Measurements from ENCODE around the gene TGOLN2.

TGOLN2 gene

DNA sequence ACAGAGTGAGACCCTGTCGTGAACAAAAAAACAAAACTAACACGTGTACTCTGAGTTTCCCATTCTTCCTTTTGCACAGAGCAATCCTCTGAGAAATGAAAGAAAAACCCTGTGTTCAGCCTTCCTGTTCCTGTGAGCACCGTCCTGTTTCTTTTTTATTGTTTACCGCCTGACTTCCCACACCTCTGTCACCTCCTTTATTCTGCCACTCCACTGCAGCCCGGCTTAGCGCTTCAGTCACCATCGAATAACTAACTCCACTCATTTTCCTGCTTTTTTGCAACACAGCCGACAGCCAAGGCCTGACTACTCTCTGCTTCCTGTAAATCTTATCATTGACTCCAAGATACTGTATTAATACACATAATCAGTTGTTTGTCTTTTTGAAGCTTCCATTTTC, 40.9 kb downstream of the TGOLN2 start:
- Histone ChIP-seq H3K4me1 (ENCODE audit: control insufficient read depth, insufficient read depth, low read length) (peaks cover 2% of the 10 kb centered on the region), H3K27ac (ENCODE audit: low read depth, low read length) (no peak overlapping the region), H3K27me3 (ENCODE audit: control insufficient read depth, insufficient read depth, low read length) (no peaks in the 10 kb centered on the region), H3K36me3 (ENCODE audit: control insufficient read depth, insufficient read depth, low read length) (no peaks in the 10 kb centered on the region), H3K9ac (ENCODE audit: low read length) (no peak overlapping the region), H3K4me3 (ENCODE audit: low read length) (no peak overlapping the region)

DNA sequence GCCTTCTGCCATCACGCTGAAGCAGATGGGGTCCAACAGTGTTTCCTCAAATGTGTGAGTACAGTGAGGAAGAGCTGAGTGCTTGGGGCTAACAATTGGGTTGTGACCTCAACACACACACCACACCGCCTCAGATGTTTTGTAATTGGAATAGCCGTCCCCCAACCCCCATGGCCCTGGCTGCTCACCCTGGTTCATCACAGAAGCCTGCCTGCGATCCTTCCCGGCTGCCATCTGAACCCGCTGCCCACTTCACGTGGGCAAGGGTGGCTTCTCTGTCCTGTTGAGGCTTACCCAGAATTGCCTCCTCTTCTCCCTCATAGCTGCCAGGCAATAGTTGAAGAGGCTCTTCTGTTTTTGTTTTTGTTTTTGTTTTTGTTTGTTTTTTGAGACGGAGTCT, 44.1 kb downstream of the TGOLN2 start:
- Histone ChIP-seq H3K4me3 (ENCODE audit: low read length) (no peak overlapping the region), H3K36me3 (ENCODE audit: control insufficient read depth, insufficient read depth, low read length) (no peaks in the 10 kb centered on the region), H3K27ac (ENCODE audit: low read depth, low read length) (no peak overlapping the region), H3K4me1 (ENCODE audit: control insufficient read depth, insufficient read depth, low read length) (peaks cover 7% of the 10 kb centered on the region), H3K27me3 (ENCODE audit: control insufficient read depth, insufficient read depth, low read length) (no peaks in the 10 kb centered on the region), H3K9ac (ENCODE audit: low read length) (no peak overlapping the region)

DNA sequence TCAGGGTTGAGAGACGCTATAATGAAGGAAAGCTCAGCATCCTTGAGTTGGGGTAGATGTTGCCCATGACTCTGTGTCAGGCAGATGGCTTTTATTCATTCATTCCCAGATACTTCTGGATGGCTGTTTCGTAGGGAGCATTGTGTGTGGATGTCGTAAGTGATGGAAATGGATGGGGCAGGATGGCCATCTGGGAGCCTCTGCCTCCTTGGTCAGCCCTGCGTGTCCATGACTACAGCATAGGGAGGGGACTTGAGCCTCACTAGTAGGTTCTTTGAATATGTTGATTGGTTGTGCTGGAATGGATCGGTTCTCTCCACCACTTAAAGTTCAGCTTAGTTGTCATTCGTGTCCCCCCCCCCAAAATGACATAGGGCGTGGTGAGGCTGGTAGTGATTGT, 44.9 kb downstream of the TGOLN2 start:
- H3K27me3 ChIP-seq (ENCODE audit: control insufficient read depth, insufficient read depth, low read length) = no peaks in the 10 kb centered on the region
- H3K4me1 ChIP-seq (ENCODE audit: control insufficient read depth, insufficient read depth, low read length) = peaks cover 14% of the 10 kb centered on the region
- no peak overlapping the region for H3K27ac ChIP-seq (ENCODE audit: low read depth, low read length)
- no peak overlapping the region for H3K9ac ChIP-seq (ENCODE audit: low read length)
- no peak overlapping the region for H3K4me3 ChIP-seq (ENCODE audit: low read length)
- no peaks in the 10 kb centered on the region for H3K36me3 ChIP-seq (ENCODE audit: control insufficient read depth, insufficient read depth, low read length)

DNA sequence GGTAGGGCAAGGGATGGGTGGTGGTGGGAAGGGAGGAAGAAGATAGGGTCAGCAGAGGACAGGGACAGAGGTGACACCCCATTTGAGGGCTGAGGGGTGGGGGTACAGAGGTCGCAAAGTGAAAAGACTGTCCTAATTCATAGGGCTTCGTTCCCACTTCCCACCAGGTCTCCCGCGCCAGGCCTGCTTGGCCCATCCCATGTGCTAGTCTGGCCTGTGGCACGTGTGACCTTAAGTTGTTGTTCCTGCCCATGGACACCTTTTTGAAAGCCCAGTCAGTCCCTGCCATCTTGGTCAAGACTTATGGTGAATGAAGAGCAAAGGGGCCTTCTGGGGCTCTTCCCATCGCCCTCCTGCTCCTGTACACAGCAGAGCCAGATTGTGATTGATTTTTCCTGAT, 46.2 kb downstream of the TGOLN2 start:
- Histone ChIP-seq H3K27ac (ENCODE audit: low read depth, low read length) (no peak overlapping the region), H3K4me1 (ENCODE audit: control insufficient read depth, insufficient read depth, low read length) (peaks cover 21% of the 10 kb centered on the region), H3K36me3 (ENCODE audit: control insufficient read depth, insufficient read depth, low read length) (no peaks in the 10 kb centered on the region), H3K4me3 (ENCODE audit: low read length) (no peak overlapping the region), H3K9ac (ENCODE audit: low read length) (no peak overlapping the region), H3K27me3 (ENCODE audit: control insufficient read depth, insufficient read depth, low read length) (no peaks in the 10 kb centered on the region)

DNA sequence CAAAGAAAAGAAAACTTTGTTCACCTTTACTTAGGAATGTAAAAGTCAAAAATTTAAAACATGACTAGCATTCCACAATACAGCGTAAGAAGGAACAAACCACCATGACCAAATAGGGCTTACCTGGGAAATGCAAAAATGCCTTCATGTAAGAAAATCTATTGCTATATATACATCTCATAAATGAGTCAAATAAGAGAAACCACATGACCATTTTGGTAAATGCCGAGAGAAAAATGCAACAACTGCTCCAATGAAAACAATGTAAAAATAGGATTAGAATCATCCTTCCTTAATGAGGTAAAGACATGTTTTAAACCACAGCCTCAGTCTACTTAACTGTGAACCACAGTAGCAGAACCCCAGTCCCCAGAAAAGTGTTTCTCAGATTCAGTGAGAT, 49.4 kb downstream of the TGOLN2 start:
- no peak overlapping the region for H3K27ac ChIP-seq (ENCODE audit: low read depth, low read length)
- H3K9ac ChIP-seq (ENCODE audit: low read length) = no peak overlapping the region
- no peak overlapping the region for H3K4me3 ChIP-seq (ENCODE audit: low read length)
- peaks cover 25% of the 10 kb centered on the region for H3K4me1 ChIP-seq (ENCODE audit: control insufficient read depth, insufficient read depth, low read length)
- H3K36me3 ChIP-seq (ENCODE audit: control insufficient read depth, insufficient read depth, low read length) = no peaks in the 10 kb centered on the region
- H3K27me3 ChIP-seq (ENCODE audit: control insufficient read depth, insufficient read depth, low read length) = no peaks in the 10 kb centered on the region

DNA sequence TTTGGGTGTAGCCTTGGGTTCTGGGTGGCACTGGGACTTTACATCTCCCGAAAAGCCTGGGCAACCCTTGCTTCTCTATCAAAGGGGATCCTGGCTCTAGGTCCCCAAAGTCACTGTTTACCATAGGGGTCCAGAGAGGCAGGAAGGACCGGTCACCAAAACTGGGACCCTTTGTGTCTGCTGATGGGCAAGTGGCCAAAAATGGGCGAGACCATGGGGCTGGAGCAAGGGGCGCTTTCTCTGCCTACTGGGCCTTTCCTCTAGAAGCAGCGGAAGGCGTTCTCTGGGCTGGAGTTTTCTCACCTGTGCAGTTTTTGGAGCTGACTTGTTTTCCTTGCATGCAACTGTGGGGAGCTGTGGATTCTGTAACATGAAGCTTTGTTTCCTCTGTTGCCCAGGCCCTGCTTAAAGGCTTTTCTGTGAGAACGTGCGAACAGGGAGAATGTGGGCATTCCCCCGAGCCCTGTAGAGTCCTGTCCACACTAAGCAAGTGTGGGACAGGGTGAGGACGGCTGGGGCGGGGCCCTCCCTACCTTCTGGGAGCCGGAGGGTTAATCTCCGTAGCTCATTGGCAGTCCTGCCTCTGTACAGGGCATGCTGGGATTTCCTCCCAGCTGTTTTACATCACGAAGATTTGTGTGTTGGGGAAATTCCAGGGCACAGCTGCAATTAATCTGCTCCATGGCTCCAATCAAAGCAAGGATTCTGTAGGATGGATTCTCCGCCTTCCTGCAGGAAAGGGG, 50.2 kb downstream of the TGOLN2 start:
- peaks cover 25% of the 10 kb centered on the region for H3K4me1 ChIP-seq (ENCODE audit: control insufficient read depth, insufficient read depth, low read length)
- no peak overlapping the region for H3K27ac ChIP-seq (ENCODE audit: low read depth, low read length)
- H3K36me3 ChIP-seq (ENCODE audit: control insufficient read depth, insufficient read depth, low read length) = no peaks in the 10 kb centered on the region
- no peaks in the 10 kb centered on the region for H3K27me3 ChIP-seq (ENCODE audit: control insufficient read depth, insufficient read depth, low read length)
- no peak overlapping the region for H3K9ac ChIP-seq (ENCODE audit: low read length)
- peak overlapping the region; percentile 1 for H3K4me3 ChIP-seq (ENCODE audit: low read length)

DNA sequence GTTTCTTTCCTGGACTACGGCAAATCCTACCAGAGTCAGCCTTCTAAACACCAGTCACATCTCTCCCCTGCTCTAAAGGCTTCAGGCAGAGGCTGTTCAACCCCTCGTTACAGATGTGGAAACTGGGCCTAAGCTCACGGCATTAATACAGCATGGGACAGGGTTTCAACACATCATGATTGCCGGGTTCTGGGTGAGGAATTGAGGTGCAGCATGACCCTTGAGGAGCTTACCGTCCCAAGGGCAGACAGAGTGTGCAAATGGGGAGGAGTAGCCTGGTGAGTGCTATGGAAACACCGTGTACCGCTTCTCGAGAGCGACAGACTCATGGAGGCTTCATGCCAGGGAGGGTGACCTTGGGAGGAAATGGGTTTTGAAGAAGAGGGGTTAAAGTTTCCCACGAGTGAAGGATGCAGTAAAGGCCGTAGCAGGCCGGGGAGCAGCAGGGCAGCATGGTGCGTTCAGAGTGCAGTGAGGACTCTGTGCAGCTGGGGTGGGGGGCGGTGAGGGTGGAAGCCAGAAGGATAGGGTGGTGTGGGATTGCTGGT, 51.1 kb downstream of the TGOLN2 start:
- Histone ChIP-seq H3K36me3 (ENCODE audit: control insufficient read depth, insufficient read depth, low read length) (no peaks in the 10 kb centered on the region), H3K4me1 (ENCODE audit: control insufficient read depth, insufficient read depth, low read length) (peaks cover 25% of the 10 kb centered on the region), H3K9ac (ENCODE audit: low read length) (no peak overlapping the region), H3K27me3 (ENCODE audit: control insufficient read depth, insufficient read depth, low read length) (no peaks in the 10 kb centered on the region), H3K27ac (ENCODE audit: low read depth, low read length) (peak overlapping the region; percentile 50), H3K4me3 (ENCODE audit: low read length) (no peak overlapping the region)

DNA sequence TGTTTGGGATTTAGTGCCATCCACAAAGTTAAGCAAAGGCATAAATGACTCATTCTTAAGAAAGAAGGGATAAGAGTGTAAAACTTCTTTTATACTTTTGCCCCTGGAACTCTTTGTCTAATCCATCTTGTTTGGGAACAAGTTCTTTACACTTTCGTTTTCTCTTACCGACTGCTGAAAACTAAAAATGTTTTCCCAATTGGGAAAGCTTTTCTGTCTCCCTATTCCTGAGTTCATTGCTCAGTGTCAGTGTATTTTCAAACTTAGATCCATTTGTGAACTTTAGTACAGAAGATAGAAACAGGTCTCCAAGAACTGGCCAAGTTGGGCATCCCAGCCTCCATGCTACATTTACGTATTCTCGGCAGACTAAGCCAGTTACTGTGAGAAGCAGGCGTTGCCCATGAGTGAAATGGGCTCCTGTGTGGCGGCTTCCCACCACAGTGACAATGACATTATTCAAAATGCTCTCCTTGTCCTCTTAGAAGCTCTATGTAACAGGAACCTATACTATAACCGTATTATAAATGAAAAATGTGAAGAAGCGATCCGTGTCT, 51.7 kb downstream of the TGOLN2 start:
- Histone ChIP-seq H3K27me3 (ENCODE audit: control insufficient read depth, insufficient read depth, low read length) (no peaks in the 10 kb centered on the region), H3K36me3 (ENCODE audit: control insufficient read depth, insufficient read depth, low read length) (no peaks in the 10 kb centered on the region), H3K9ac (ENCODE audit: low read length) (no peak overlapping the region), H3K4me1 (ENCODE audit: control insufficient read depth, insufficient read depth, low read length) (peaks cover 25% of the 10 kb centered on the region), H3K27ac (ENCODE audit: low read depth, low read length) (peak overlapping the region; percentile 50), H3K4me3 (ENCODE audit: low read length) (peak overlapping the region; percentile 17)

DNA sequence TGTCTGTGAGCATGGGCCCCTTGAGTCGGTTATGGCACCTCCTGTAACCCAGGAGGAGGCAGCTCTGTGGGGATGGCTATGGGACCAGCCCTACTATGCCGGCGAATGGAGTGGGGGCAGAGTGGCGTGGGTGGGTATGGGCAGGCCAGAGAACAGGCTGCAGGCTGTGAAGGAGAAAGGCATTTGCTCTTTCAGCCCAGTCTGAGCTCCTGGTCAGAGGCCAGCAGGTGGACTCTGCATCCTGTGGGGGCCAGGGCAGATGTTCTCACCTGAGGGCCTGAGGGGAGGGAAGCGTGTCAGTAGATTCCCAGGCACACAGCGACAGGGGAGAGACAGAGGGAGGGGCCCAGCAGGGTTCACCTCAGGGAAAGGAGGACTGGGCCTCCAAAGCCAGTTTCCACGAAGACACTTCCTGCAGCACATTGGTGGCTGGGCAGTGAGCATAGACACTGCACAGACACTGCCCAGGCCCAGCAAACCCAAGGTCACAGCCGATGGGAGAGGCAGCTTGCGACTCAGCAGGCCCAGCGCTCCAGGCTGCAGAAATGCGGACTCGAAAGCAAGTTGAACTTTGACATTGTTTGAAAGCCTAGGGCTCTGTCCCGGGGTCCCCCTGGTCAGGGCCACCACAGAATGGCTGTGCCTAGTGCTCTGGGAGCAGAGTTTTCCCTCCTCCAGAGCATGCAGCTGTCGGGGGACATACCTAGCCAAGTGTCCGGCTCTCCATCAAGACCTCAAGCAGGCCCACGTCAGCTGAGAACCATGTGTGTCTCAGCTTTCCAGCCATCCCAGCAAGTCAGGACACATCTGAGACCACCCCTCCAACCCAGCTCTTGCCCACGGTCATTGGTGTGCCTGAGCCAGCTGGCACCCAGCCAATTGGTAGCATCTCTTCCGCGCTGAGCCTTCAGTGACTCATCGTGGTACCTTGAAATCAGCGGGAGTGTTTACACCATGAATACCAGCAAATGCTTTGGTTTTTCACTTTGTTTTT, 53.8 kb downstream of the TGOLN2 start:
- H3K9ac ChIP-seq (ENCODE audit: low read length) = no peak overlapping the region
- no peak overlapping the region for H3K4me3 ChIP-seq (ENCODE audit: low read length)
- peaks cover 27% of the 10 kb centered on the region for H3K4me1 ChIP-seq (ENCODE audit: control insufficient read depth, insufficient read depth, low read length)
- H3K27me3 ChIP-seq (ENCODE audit: control insufficient read depth, insufficient read depth, low read length) = no peaks in the 10 kb centered on the region
- H3K27ac ChIP-seq (ENCODE audit: low read depth, low read length) = no peak overlapping the region
- no peaks in the 10 kb centered on the region for H3K36me3 ChIP-seq (ENCODE audit: control insufficient read depth, insufficient read depth, low read length)

DNA sequence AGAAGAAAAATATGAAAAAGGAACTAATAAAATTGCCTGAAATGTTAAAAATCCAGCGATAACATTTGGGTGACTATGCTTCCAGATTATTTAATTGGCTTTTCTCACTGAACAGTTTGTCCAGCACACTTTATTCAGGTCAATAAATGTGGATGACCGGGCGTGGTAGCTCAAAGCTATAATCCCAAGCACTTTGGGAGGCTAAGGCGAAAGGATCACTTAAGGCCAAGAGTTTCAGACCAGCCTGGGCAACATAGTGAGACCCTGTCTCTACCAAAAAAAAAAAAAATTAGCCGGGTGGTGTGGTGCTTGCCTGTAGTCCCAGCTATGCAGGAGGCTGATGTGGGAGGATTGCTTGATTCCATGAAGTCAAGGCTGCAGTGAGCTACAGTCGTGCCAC, 55.4 kb downstream of the TGOLN2 start:
- H3K4me1 ChIP-seq (ENCODE audit: control insufficient read depth, insufficient read depth, low read length) = peaks cover 11% of the 10 kb centered on the region

DNA sequence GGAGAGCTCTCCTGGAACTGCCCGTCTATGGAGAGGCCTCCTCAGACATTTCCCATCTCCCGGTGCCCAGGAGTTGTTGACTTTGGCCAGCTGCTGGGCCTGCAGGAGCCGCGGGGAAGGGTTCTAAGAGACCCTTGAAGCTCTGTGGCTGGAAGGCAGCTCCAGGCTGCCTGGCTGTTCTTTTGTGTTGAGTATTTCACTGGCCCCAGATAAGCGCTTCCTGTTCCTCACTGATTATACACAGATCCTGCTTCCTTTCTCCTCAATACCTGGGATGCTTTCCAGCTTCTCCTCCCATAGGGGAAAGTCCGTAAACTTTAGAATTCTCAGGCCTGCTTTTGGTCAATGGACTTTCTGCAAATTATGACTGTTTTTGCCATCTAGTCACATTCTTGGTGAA, 57.8 kb downstream of the TGOLN2 start:
- Histone ChIP-seq H3K36me3 (ENCODE audit: control insufficient read depth, insufficient read depth, low read length) (no peaks in the 10 kb centered on the region), H3K27ac (ENCODE audit: low read depth, low read length) (no peak overlapping the region), H3K4me3 (ENCODE audit: low read length) (no peak overlapping the region), H3K27me3 (ENCODE audit: control insufficient read depth, insufficient read depth, low read length) (no peaks in the 10 kb centered on the region), H3K9ac (ENCODE audit: low read length) (no peak overlapping the region), H3K4me1 (ENCODE audit: control insufficient read depth, insufficient read depth, low read length) (peaks cover 13% of the 10 kb centered on the region)

More for the DNA sequence above, 55.4 kb downstream of the TGOLN2 start:
- Histone ChIP-seq H3K27ac (ENCODE audit: low read depth, low read length) (no peak overlapping the region), H3K36me3 (ENCODE audit: control insufficient read depth, insufficient read depth, low read length) (no peaks in the 10 kb centered on the region), H3K4me3 (ENCODE audit: low read length) (no peak overlapping the region), H3K27me3 (ENCODE audit: control insufficient read depth, insufficient read depth, low read length) (no peaks in the 10 kb centered on the region), H3K9ac (ENCODE audit: low read length) (no peak overlapping the region)

Measured in rectal smooth muscle tissue (tissue), 1 donor.